HG03175 (cell line): Measurements from ENCODE around the gene CMTM7.

Source experiments
- ATAC-seq: cut with Tn5 transposase; IDR thresholded peaks from one replicate; pipeline ENCODE4 v1.9.1; 2021; ENCODE audit warnings: mild to moderate bottlenecking, moderate library complexity; ENCODE audit not compliant: unreplicated experiment

The CMTM7 gene

GRCh38 chr3:32484436-32484835 lies 92.8 kb downstream of the CMTM7 start:
- no peak for ATAC-seq

GRCh38 chr3:32487781-32488473 lies 96.3 kb downstream of the CMTM7 start:
- ATAC-seq = no peak

- ATAC-seq = no peak
These were observed 96.9 kb downstream of the CMTM7 start for GRCh38 chr3:32488474-32489008.

- no peak for ATAC-seq
These were observed 101.2 kb downstream of the CMTM7 start for GRCh38 chr3:32492684-32493436.

- peak; percentile 66 for ATAC-seq
These were observed 102.1 kb downstream of the CMTM7 start for GRCh38 chr3:32493437-32494414.

GRCh38 chr3:32495085-32495484 lies 103.4 kb downstream of the CMTM7 start:
- no peak for ATAC-seq

GRCh38 chr3:32495609-32496008 lies 104.0 kb downstream of the CMTM7 start:
- ATAC-seq = no peak

- no peak for ATAC-seq
These were observed 106.6 kb downstream of the CMTM7 start for GRCh38 chr3:32498252-32498651.

- no peak for ATAC-seq
These were observed 107.3 kb downstream of the CMTM7 start for GRCh38 chr3:32498992-32499391.

- no peak for ATAC-seq
These were observed 107.9 kb downstream of the CMTM7 start for GRCh38 chr3:32499585-32499984.

GRCh38 chr3:32500231-32500630 lies 108.6 kb downstream of the CMTM7 start:
- ATAC-seq = no peak

- ATAC-seq = no peak
These were observed 109.5 kb downstream of the CMTM7 start for GRCh38 chr3:32500880-32501782.

- ATAC-seq = no peak
These were observed 110.1 kb downstream of the CMTM7 start for GRCh38 chr3:32501783-32502117.

- peak; percentile 66 for ATAC-seq
These were observed 110.7 kb downstream of the CMTM7 start, which contains the start of gene CMTM6 for GRCh38 chr3:32502118-32502945. Gene CMTM6 (minus strand): TSS chr3:32502852. CDS start chr3:32502745, 107 bp downstream.

- ATAC-seq = peak; percentile 4
These were observed 111.3 kb downstream of the CMTM7 start for GRCh38 chr3:32502946-32503286.
